ENCODE measurements around the gene JMJD8.

- TF ChIP-seq CTCF (IDR thresholded peaks at IDR 0.05 in 2 of 3, conservative IDR thresholded peaks at IDR 0.05 in 1 of 3; ENCODE audit: borderline replicate concordance in 1 of 3, insufficient read depth in 1 of 3, low read depth in 2 of 3, low read length in 2 of 3) (no peak), ZBTB33 (IDR thresholded peaks at IDR 0.05; ENCODE audit: extremely low read depth, insufficient replicate concordance, low read length) (no peak)
These were observed 42.6 kb downstream of the JMJD8 start, which contains the start of gene MCRIP2 for GRCh38 chr16:641326-642188.

Data from HCT116 (cell line).